ENCODE results near the gene WDR64. TPM values are rescaled to one million over a fixed set of nuclear protein-coding genes. Genes with fewer than 3 reads are reported as not detected.

WDR64 gene
- total and polyA plus RNA-seq, 2 experiments from 2014 or later = not detected

GRCh38 chr1:241658081-241658793 is 6.2 kb downstream of the WDR64 start:
- no peaks in the 10 kb centered on the region for H3K27me3 ChIP-seq (ENCODE audit: insufficient read depth)
- H3K9me2 ChIP-seq (ENCODE audit: insufficient read depth) = no peaks in the 10 kb centered on the region
- Mint-ChIP-seq H3K27me3 (ENCODE audit: insufficient read depth, low read depth, poor library complexity) (no peaks in the 10 kb centered on the region), H3K4me3 (no peak overlapping the region), H3K36me3 (ENCODE audit: low read depth) (no peaks in the 10 kb centered on the region), H3K4me1 (peaks cover 6% of the 10 kb centered on the region; the same call in 1 of the 3 replicates), H3K27ac (no peak overlapping the region), H3K9me3 (no peaks in the 10 kb centered on the region)
- DNase-seq (ENCODE audit: low spot score) (no peak), ATAC-seq (no peak)
- TF ChIP-seq REST (IDR thresholded peaks at IDR 0.05; ENCODE audit: unreplicated experiment) (no peak), STAT1 (IDR thresholded peaks at IDR 0.05; ENCODE audit: unreplicated experiment) (no peak), CREB1 (CRISPR knock-in tag; IDR thresholded peaks at IDR 0.05; ENCODE audit: low read depth) (no peak), JUNB (IDR thresholded peaks at IDR 0.05; ENCODE audit: unreplicated experiment) (no peak), NANOG (IDR thresholded peaks at IDR 0.05; ENCODE audit: borderline replicate concordance) (no peak), ZNF462 (CRISPR knock-in tag; IDR thresholded peaks at IDR 0.05) (no peak), CTCF (conservative IDR thresholded peaks at IDR 0.05; ENCODE audit: low read depth in 2 of 2) (no peak), ZNF331 (CRISPR knock-in tag; IDR thresholded peaks at IDR 0.05; ENCODE audit: low read depth) (no peak), EZH2phosphoT487 (IDR thresholded peaks at IDR 0.05; ENCODE audit: unreplicated experiment) (no peak), POLR2AphosphoS5 (IDR thresholded peaks at IDR 0.05; ENCODE audit: low read depth) (no peak), ETS1 (IDR thresholded peaks at IDR 0.05) (no peak), EZH2 (IDR thresholded peaks at IDR 0.05; ENCODE audit: low read depth, unreplicated experiment) (no peak), ZNF114 (CRISPR knock-in tag; IDR thresholded peaks at IDR 0.05) (no peak)
- no peaks in the 10 kb centered on the region for H3K79me2 ChIP-seq (replicated peaks; ENCODE audit: insufficient read depth)
- no peaks in the 10 kb centered on the region for H3F3A ChIP-seq (replicated peaks; ENCODE audit: low read depth)
- H4K20me1 ChIP-seq (replicated peaks; ENCODE audit: insufficient read depth) = no peaks in the 10 kb centered on the region
- no peaks in the 10 kb centered on the region for H3K4me1 ChIP-seq (ENCODE audit: insufficient read depth)
- no peak overlapping the region for H3K4me2 ChIP-seq
- H3K27ac ChIP-seq (ENCODE audit: low read depth) = no peak overlapping the region
- H2AFZ ChIP-seq = no peak overlapping the region
- no peaks in the 10 kb centered on the region for H3K36me3 ChIP-seq (ENCODE audit: insufficient read depth)
- no peak overlapping the region for H3K4me3 ChIP-seq
